ENCODE results near the gene PDE5A.
"Not testable (repeated sequence)": the region's sequence is repeated elsewhere in the genome, so short reads cannot be mapped to it uniquely, and the experiment has no call there.

The PDE5A gene

DNA sequence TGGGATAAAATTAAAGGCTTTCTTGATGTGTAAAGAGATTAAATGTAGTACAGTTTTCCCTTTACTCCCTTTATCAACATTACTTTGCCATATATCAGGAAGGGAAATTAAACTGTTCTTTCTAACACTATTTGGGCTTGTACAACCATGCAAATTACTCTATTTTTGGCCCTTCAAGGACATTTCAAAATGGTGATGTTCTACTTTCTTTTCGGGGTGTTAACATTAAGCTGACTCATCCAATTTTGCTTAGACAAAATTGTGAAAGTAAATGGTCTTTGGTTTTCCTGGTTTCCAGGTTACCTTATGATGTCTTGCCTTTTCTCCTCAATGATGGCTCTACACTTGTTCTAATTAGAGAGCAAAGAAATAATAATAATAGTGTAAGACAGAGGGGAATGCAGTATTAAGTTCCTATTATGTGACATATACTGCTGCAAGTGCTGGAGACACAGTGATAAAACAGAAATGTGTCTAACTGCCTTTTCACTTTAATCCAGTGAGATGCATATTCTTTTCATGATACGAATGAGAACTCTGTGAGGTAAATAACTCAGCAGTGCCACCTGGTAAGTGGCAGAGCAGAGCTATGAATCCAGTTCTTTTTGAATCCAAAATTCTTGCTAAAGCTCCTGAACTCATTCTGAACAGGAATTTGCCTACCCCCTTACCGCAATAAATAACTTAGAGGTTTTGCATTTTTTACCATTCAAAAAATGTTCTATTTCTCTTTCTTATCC is 35.7 kb upstream of the PDE5A start:
- Histone ChIP-seq H3K9me3 (replicated peaks in 1 of 11) (0 out of 22 replicates have a peak, but pooled peaks cover 0 to 9% (median 0%) of the 10 kb centered on the region in 11 experiments), H3K27ac (no peak overlapping the region), H3K4me1 (no peaks in the 10 kb centered on the region), H3K27me3 (no peaks in the 10 kb centered on the region), H3K4me2 (no peak overlapping the region), H3K9ac (no peak overlapping the region), H3K36me3 (no peaks in the 10 kb centered on the region), H4K20me1 (no peaks in the 10 kb centered on the region), H3K4me3 (no peak overlapping the region)
- TF ChIP-seq Cebpa-rat (IDR thresholded peaks at IDR 0.05) = no peak

DNA sequence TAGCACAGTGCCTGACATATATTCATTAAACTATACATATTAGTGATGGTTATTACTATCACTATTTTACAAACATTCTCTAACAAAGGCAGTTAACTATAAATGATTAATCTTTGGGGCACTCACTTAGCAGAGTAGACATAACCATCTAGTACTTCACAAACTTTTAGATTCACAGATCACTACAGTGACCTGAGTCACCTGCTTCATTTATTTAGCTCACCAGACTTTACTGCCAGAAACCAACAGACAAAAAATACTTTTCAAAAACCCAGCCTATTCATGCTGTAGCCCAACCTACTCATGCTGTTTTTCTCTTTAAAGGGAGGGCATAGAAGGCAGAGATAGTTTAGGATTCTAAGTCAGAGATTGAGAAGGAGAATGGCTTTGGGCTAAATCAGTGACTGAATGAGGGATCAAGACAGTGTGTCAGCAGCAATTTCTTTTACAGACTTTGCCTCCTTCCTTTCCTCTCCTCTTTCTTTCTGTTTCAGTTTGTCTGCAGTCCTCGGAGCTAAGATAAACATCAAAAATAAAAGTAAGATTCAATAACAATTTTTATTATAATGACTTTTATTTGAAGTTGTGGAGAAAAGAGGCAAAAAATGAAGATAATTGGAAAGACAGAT is 34.7 kb upstream of the PDE5A start:
- no peaks in the 10 kb centered on the region for H3K27me3 ChIP-seq
- H3K27ac ChIP-seq = no peak overlapping the region
- no peaks in the 10 kb centered on the region for H3K4me1 ChIP-seq
- 0 out of 22 replicates have a peak, but pooled peaks cover 0 to 9% (median 0%) of the 10 kb centered on the region in 11 experiments for H3K9me3 ChIP-seq (replicated peaks in 1 of 11)
- H3K4me2 ChIP-seq = no peak overlapping the region
- no peak for TF ChIP-seq Cebpa-rat (IDR thresholded peaks at IDR 0.05)
- H4K20me1 ChIP-seq = no peaks in the 10 kb centered on the region
- no peaks in the 10 kb centered on the region for H3K36me3 ChIP-seq
- H3K9ac ChIP-seq = no peak overlapping the region
- no peak overlapping the region for H3K4me3 ChIP-seq

DNA sequence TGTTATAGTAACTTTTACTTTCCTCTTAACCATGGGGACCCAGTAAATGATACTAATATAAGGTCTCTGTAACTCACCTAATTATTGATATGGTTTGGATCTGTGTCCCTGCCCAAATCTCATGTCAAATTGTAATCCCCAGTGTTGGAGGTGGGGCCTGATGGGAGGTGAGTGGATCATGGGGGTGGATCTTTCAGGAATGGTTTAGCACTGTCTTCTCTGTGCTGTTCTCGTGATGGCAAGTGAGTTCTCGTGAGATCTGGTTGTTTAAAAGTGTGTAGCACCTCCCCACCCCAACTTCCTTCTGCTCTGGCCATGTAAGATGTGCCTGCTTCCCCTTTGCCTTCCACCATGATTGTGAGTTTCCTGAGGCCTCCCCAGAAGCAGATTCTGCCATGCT is 34.0 kb upstream of the PDE5A start:
- not testable (repeated sequence) for H3K27ac ChIP-seq; H4K20me1 ChIP-seq; H3K4me2 ChIP-seq; H3K27me3 ChIP-seq; H3K4me1 ChIP-seq; H3K9me3 ChIP-seq (replicated peaks in 1 of 11); H3K4me3 ChIP-seq; H3K9ac ChIP-seq; H3K36me3 ChIP-seq

DNA sequence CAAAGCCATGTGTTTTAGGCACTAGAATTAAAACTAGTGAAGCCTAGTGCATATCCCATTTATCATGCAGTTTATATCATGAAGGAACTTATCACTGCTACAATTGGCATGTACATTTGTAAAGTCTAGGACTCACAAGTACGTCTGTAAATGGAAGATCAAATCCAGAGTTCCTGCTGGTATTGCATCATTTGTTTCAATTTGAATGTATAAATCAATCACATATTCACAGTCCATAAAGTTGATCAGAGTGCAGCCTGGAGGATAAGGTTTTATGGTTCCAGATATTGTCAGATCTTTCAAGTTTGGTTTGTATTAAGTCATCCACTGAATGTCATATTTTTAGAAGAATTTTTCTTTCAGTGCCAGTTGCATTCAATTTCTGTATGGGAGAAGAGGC is 32.6 kb upstream of the PDE5A start:
- Histone ChIP-seq H3K4me2 (no peak overlapping the region), H3K4me1 (no peaks in the 10 kb centered on the region), H3K27ac (no peak overlapping the region), H4K20me1 (no peaks in the 10 kb centered on the region), H3K27me3 (no peaks in the 10 kb centered on the region), H3K9ac (no peak overlapping the region), H3K36me3 (no peaks in the 10 kb centered on the region), H3K4me3 (no peak overlapping the region), H3K9me3 (replicated peaks in 1 of 11) (0 out of 22 replicates have a peak, but pooled peaks cover 0 to 9% (median 0%) of the 10 kb centered on the region in 11 experiments)
- TF ChIP-seq Cebpa-rat (IDR thresholded peaks at IDR 0.05) = no peak

DNA sequence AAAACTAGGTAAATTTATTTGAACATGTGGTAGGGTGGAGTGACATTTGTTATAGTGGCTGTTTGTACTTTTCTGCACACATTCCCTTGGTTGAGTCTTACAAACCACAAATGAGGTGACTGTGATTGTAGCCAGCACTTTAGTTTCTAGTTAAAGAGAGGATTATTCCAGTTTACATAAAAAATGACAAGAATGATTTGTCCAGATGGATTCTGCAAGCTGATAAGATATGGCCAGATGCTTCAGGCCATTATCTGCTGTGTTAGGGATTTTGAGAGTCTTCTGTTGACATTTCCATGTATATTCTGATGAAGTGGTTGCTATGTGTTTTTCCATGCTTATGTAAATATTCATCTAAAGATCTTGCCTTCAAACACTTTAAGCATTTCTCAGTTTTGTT is 31.0 kb upstream of the PDE5A start:
- no peak for TF ChIP-seq Cebpa-rat (IDR thresholded peaks at IDR 0.05)

DNA sequence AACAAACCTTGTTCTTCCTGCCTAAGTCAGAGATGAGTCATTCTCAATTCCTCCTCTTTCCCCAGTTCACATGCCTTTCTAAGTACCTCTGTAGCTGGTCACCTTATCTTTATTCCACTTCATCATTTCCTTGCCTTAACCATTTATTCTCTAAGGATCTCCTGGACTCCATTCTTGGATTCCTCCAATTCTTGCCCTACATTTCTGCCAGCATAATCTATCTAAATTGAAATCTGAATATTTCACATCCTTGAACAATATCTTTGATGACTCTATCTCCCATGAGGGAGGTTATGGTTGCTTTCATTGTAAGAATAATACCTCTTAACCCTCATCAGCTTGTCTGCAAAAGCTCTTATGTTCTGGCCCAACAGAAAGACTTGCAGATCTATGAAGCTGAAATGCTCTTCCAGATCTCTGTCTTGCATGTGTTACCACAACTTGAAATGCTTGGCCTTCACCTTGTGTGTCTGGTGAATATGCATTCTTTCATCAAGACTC is 28.6 kb upstream of the PDE5A start:
- Histone ChIP-seq H3K27ac (no peak overlapping the region), H3K36me3 (no peaks in the 10 kb centered on the region)

More for the DNA sequence above, 31.0 kb upstream of the PDE5A start:
- no peaks in the 10 kb centered on the region for H3K27me3 ChIP-seq
- H3K36me3 ChIP-seq = no peaks in the 10 kb centered on the region
- no peak overlapping the region for H3K27ac ChIP-seq
- H3K4me2 ChIP-seq = no peak overlapping the region
- no peak overlapping the region for H3K9ac ChIP-seq
- H3K4me1 ChIP-seq = no peaks in the 10 kb centered on the region
- H3K9me3 ChIP-seq (replicated peaks in 1 of 11) = 0 out of 22 replicates have a peak, but pooled peaks cover 0 to 9% (median 0%) of the 10 kb centered on the region in 11 experiments
- no peak overlapping the region for H3K4me3 ChIP-seq
- no peaks in the 10 kb centered on the region for H4K20me1 ChIP-seq

DNA sequence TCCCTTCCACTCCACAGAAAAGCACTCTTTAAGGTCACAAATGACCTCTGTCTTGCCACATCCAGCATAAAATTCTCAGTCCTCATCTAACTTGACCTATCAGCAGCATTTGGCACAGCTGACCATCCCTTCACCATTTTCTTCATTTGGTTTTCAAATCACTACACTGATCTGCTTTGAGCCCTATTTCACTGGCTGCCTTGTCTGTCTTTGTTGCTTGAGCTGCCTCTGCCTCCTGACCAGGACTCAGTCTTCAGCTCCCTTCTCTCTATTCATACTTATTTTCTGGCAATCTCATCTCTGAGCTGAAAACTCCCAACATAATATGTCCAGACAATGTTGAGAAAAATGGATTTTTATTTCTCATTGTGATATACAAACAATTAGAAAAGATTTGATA is 27.7 kb upstream of the PDE5A start:
- no peak overlapping the region for H3K27ac ChIP-seq
- H3K9me3 ChIP-seq (replicated peaks in 1 of 11) = no peaks in the 10 kb centered on the region
- H3K4me2 ChIP-seq = no peak overlapping the region
- no peaks in the 10 kb centered on the region for H4K20me1 ChIP-seq
- no peak overlapping the region for H3K4me3 ChIP-seq
- H3K27me3 ChIP-seq = no peaks in the 10 kb centered on the region
- TF ChIP-seq Cebpa-rat (IDR thresholded peaks at IDR 0.05) = no peak
- H3K36me3 ChIP-seq = no peaks in the 10 kb centered on the region
- H3K4me1 ChIP-seq = no peaks in the 10 kb centered on the region
- H3K9ac ChIP-seq = no peak overlapping the region

More for the DNA sequence above, 28.6 kb upstream of the PDE5A start:
- H3K9ac ChIP-seq = no peak overlapping the region
- H4K20me1 ChIP-seq = no peaks in the 10 kb centered on the region
- H3K4me2 ChIP-seq = no peak overlapping the region
- no peaks in the 10 kb centered on the region for H3K27me3 ChIP-seq
- 0 out of 22 replicates have a peak, but pooled peaks cover 0 to under 1% (median 0%) of the 10 kb centered on the region in 11 experiments for H3K9me3 ChIP-seq (replicated peaks in 1 of 11)
- no peak overlapping the region for H3K4me3 ChIP-seq
- H3K4me1 ChIP-seq = no peaks in the 10 kb centered on the region
- no peak for TF ChIP-seq Cebpa-rat (IDR thresholded peaks at IDR 0.05)

DNA sequence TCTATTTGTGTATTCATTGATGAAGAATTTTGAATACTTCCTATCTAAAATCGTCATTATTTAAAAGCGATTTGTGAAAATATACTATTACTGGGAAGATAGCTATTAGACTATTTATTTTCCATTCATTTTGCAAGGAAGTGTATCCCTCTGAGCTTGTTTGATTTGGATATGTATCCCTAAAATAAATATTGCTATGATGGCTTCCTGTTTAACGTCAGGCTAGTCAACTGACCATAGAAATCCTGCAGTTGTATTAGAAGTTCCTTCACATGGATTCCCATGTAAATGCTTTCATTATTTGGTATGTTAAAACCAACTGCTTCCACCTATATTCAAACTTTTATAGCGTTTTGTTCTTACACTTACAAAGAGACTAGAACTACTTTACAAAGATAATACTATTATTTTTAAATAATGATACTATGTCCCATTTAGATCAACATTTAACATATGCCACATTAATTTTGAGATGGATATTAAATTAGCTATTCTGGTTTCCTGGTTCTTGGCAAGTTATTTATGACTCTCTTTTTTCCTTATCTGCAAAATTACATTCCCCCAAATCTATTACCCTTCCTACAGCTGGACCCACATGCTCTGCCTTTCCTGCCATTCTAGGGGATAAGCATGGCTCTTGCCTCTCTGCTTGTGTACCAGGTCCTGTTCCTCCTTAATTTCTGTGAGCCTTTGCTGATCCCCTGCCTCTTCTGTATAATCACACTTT is 26.7 kb upstream of the PDE5A start:
- H3K27ac ChIP-seq = no peak overlapping the region
- H3K27me3 ChIP-seq = no peaks in the 10 kb centered on the region
- H3K4me1 ChIP-seq = no peaks in the 10 kb centered on the region
- no peaks in the 10 kb centered on the region for H3K9me3 ChIP-seq (replicated peaks in 1 of 11)
- no peak for TF ChIP-seq Cebpa-rat (IDR thresholded peaks at IDR 0.05)
- H3K4me3 ChIP-seq = no peak overlapping the region
- H3K9ac ChIP-seq = no peak overlapping the region
- no peaks in the 10 kb centered on the region for H3K36me3 ChIP-seq
- no peak overlapping the region for H3K4me2 ChIP-seq
- H4K20me1 ChIP-seq = no peaks in the 10 kb centered on the region

DNA sequence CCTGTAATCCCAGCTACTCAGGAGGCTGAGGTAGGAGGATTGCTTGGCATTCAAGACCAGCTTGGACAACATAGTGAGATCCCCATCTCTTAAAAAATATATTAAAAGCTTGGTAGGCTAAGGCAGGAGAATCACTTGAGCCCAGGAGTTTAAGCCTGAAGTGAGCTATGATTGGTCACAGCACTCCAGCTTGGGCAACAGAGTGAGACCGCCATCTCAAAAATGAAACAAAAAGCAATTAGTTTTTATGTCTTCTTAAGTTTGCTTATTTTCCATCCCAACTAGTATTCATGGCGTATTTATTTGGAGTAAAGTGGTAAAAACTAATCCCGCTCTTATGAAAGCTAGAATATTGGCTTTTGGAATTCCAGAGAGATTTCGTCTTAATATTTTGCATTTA is 25.4 kb upstream of the PDE5A start:
- Histone ChIP-seq H3K36me3 (no peaks in the 10 kb centered on the region), H3K27ac (no peak overlapping the region), H3K4me3 (no peak overlapping the region), H3K4me1 (no peaks in the 10 kb centered on the region), H3K9me3 (replicated peaks in 1 of 11) (no peaks in the 10 kb centered on the region), H3K27me3 (no peaks in the 10 kb centered on the region), H3K9ac (no peak overlapping the region), H4K20me1 (no peaks in the 10 kb centered on the region), H3K4me2 (no peak overlapping the region)
- TF ChIP-seq Cebpa-rat (IDR thresholded peaks at IDR 0.05) = no peak
